ENCODE data around the gene IL2RG. TPM values are rescaled to one million over a fixed set of nuclear protein-coding genes. Genes with fewer than 3 reads are reported as not detected.

IL2RG gene
- 0.26 TPM in 1 of 2 replicates, not detected in the other for total RNA-seq

DNA sequence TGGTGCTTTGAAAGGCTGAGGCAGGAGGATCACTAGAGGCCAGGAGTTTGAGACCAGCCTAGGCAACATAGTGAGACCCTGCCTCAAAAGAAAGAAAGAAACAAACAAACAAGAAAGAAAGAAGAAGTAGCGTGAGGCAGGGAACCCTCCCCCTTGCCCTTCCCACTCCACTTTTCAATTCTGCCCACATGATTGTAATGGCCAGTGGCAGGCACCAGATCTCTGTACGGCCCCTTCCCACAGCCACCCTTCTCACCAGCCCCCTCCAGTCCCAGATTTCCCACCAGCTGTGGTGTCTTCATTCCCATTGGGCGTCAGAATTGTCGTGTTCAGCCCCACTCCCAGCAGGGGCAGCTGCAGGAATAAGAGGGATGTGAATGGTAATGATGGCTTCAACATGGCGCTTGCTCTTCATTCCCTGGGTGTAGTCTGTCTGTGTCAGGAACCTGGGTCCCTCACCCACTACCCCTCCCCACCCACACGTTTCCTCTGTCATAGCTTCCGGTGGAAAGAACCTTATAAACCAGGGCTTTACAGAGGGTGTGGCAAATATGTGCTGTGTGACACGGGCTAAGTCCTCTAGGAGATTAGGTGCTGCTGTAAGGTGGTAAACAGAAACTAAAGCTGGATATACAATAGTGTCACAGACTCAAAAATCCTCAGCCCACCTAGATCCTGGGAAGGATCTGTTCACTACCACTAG, at the start of gene IL2RG:
TSS of gene IL2RG (minus strand) at position 437 of the 703 bp plus-strand sequence. CDS start at position 399, 38 bp downstream.
- DNase-seq (ENCODE audit: low read depth) (peak; percentile 18), FAIRE-seq (no peak)
- TF ChIP-seq CTCF (IDR thresholded peaks at IDR 0.05; ENCODE audit: insufficient read depth, low read length, severe bottlenecking): no peak
- H3K36me3 ChIP-seq (ENCODE audit: control insufficient read depth, insufficient read depth, low read length): no peaks in the 10 kb centered on the region
- H3K4me3 ChIP-seq (ENCODE audit: low read depth, low read length): no peak within 1 kb of the TSS
- no peaks in the 10 kb centered on the region for H3K27me3 ChIP-seq (ENCODE audit: control insufficient read depth, insufficient read depth, low read length)

GRCh38 chrX:71160475-71160874, 49.1 kb upstream of the IL2RG start:
- DNase-seq (ENCODE audit: low read depth) (peak; percentile 38), FAIRE-seq (no peak)
- Histone ChIP-seq H3K4me3 (ENCODE audit: low read depth, low read length) (no peak overlapping the region), H3K27me3 (ENCODE audit: control insufficient read depth, insufficient read depth, low read length) (no peaks in the 10 kb centered on the region), H3K36me3 (ENCODE audit: control insufficient read depth, insufficient read depth, low read length) (no peaks in the 10 kb centered on the region)
- TF ChIP-seq CTCF (IDR thresholded peaks at IDR 0.05; ENCODE audit: insufficient read depth, low read length, severe bottlenecking): no peak

- H3K27me3 ChIP-seq (ENCODE audit: control insufficient read depth, insufficient read depth, low read length): no peaks in the 10 kb centered on the region
- FAIRE-seq (no peak), DNase-seq (ENCODE audit: low read depth) (no peak)
- H3K36me3 ChIP-seq (ENCODE audit: control insufficient read depth, insufficient read depth, low read length): no peaks in the 10 kb centered on the region
- H3K4me3 ChIP-seq (ENCODE audit: low read depth, low read length): no peak overlapping the region
- no peak for TF ChIP-seq CTCF (IDR thresholded peaks at IDR 0.05; ENCODE audit: insufficient read depth, low read length, severe bottlenecking)
Observed at GRCh38 chrX:71159335-71159734, 48.0 kb upstream of the IL2RG start.

DNA sequence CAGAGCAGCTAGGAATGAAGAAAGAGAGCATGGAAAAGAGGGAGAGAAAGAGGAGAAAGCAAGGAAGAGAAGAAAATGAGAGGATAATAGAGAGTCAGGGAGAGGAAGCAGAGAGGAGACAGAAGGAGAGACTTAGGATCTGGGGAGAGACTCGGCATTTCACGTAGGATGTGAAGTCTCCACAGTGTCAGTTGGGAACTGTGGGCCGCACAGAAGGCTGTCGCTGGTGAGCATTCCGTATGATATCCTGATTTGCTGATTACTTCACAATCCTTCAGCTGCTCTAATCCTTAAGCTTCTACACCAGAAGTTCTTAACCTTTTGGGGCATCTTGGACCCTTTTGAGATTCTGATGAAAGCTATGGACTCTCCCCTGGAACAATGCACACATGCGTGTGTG, 47.2 kb upstream of the IL2RG start:
- FAIRE-seq (peak; percentile 60), DNase-seq (ENCODE audit: low read depth) (no peak)
- H3K4me3 ChIP-seq (ENCODE audit: low read depth, low read length): no peak overlapping the region
- TF ChIP-seq CTCF (IDR thresholded peaks at IDR 0.05; ENCODE audit: insufficient read depth, low read length, severe bottlenecking): no peak
- no peaks in the 10 kb centered on the region for H3K36me3 ChIP-seq (ENCODE audit: control insufficient read depth, insufficient read depth, low read length)
- no peaks in the 10 kb centered on the region for H3K27me3 ChIP-seq (ENCODE audit: control insufficient read depth, insufficient read depth, low read length)

- no peak overlapping the region for H3K4me3 ChIP-seq (ENCODE audit: low read depth, low read length)
- no peaks in the 10 kb centered on the region for H3K27me3 ChIP-seq (ENCODE audit: control insufficient read depth, insufficient read depth, low read length)
- FAIRE-seq (no peak), DNase-seq (ENCODE audit: low read depth) (no peak)
- TF ChIP-seq CTCF (IDR thresholded peaks at IDR 0.05; ENCODE audit: insufficient read depth, low read length, severe bottlenecking): no peak
- H3K36me3 ChIP-seq (ENCODE audit: control insufficient read depth, insufficient read depth, low read length): no peaks in the 10 kb centered on the region
Observed at GRCh38 chrX:71154641-71155040, 43.3 kb upstream of the IL2RG start.

- TF ChIP-seq CTCF (IDR thresholded peaks at IDR 0.05; ENCODE audit: insufficient read depth, low read length, severe bottlenecking): no peak
- DNase-seq (ENCODE audit: low read depth): no peak
- H3K36me3 ChIP-seq (ENCODE audit: control insufficient read depth, insufficient read depth, low read length): no peaks in the 10 kb centered on the region
- no peaks in the 10 kb centered on the region for H3K27me3 ChIP-seq (ENCODE audit: control insufficient read depth, insufficient read depth, low read length)
- H3K4me3 ChIP-seq (ENCODE audit: low read depth, low read length): no peak overlapping the region
- FAIRE-seq: no peak
Observed at GRCh38 chrX:71154196-71154595, 42.8 kb upstream of the IL2RG start.
